Measurements from ENCODE around the gene CRTAC1.

CRTAC1 gene

GRCh38 chr10:97870990-97871389 lies 159.4 kb downstream of the CRTAC1 start:
- H3K14ac ChIP-seq (ENCODE audit: low read length): no peak overlapping the region
- DNase-seq: no peak
- H4K8ac ChIP-seq (ENCODE audit: low read depth, low read length): no peak overlapping the region
- H2BK5ac ChIP-seq (ENCODE audit: low read depth, low read length, poor library complexity): no peak overlapping the region
- H3K23ac ChIP-seq (ENCODE audit: low read length): no peak overlapping the region
- no peaks in the 10 kb centered on the region for H3K27me3 ChIP-seq (ENCODE audit: insufficient read depth, low read length)
- H3K4me1 ChIP-seq (ENCODE audit: control insufficient read depth in 1 of 2, insufficient read depth in 2 of 2, low read length in 2 of 2): peaks cover 4 to 5% of the 10 kb centered on the region in 2 experiments
- H2BK12ac ChIP-seq (ENCODE audit: low read length): no peak overlapping the region
- no peak overlapping the region for H2AFZ ChIP-seq (ENCODE audit: insufficient read depth, low read length, poor library complexity)
- no peaks in the 10 kb centered on the region for H3K79me2 ChIP-seq (ENCODE audit: control insufficient read depth, insufficient read depth, low read length, poor library complexity)
- no peaks in the 10 kb centered on the region for H3K36me3 ChIP-seq (ENCODE audit: control insufficient read depth in 1 of 2, insufficient read depth in 2 of 2, low read length in 2 of 2)
- H2BK120ac ChIP-seq (ENCODE audit: insufficient read depth, low read length, poor library complexity): no peak overlapping the region
- H4K91ac ChIP-seq (ENCODE audit: low read depth, low read length): no peak overlapping the region
- no peak overlapping the region for H4K12ac ChIP-seq (ENCODE audit: low read depth, low read length)
- H3K9ac ChIP-seq (ENCODE audit: low read length): no peak overlapping the region
- H3K9me3 ChIP-seq (ENCODE audit: insufficient read depth, low read depth, low read length): peaks cover 3% of the 10 kb centered on the region
- H2AK5ac ChIP-seq (ENCODE audit: low read length): no peak overlapping the region
- no peak overlapping the region for H3K18ac ChIP-seq (ENCODE audit: low read length)
- no CpG with 5 or more reads among the region's 8 CpGs for WGBS (ENCODE audit: extremely low coverage, insufficient coverage, insufficient read length)
- no peak overlapping the region for H3K4ac ChIP-seq (ENCODE audit: low read depth, low read length)
- no peak overlapping the region for H3K4me3 ChIP-seq (ENCODE audit: low read depth, low read length)
- H3K79me1 ChIP-seq (ENCODE audit: low read length): no peaks in the 10 kb centered on the region
- H3K4me2 ChIP-seq (ENCODE audit: low read length): no peak overlapping the region
- H3K27ac ChIP-seq (ENCODE audit: low read depth, low read length): no peak overlapping the region

- Histone ChIP-seq H3K4me1 (ENCODE audit: control insufficient read depth in 1 of 2, insufficient read depth in 2 of 2, low read length in 2 of 2) (peaks cover 4 to 5% of the 10 kb centered on the region in 2 experiments), H3K14ac (ENCODE audit: low read length) (no peak overlapping the region), H3K4me2 (ENCODE audit: low read length) (no peak overlapping the region), H2BK5ac (ENCODE audit: low read depth, low read length, poor library complexity) (no peak overlapping the region), H4K8ac (ENCODE audit: low read depth, low read length) (no peak overlapping the region), H3K27me3 (ENCODE audit: insufficient read depth, low read length) (no peaks in the 10 kb centered on the region), H2AK5ac (ENCODE audit: low read length) (no peak overlapping the region), H3K36me3 (ENCODE audit: control insufficient read depth in 1 of 2, insufficient read depth in 2 of 2, low read length in 2 of 2) (no peaks in the 10 kb centered on the region), H2BK12ac (ENCODE audit: low read length) (no peak overlapping the region), H3K9me3 (ENCODE audit: insufficient read depth, low read depth, low read length) (peaks cover 3% of the 10 kb centered on the region), H2AFZ (ENCODE audit: insufficient read depth, low read length, poor library complexity) (peak overlapping the region; percentile 32), H3K79me2 (ENCODE audit: control insufficient read depth, insufficient read depth, low read length, poor library complexity) (no peaks in the 10 kb centered on the region), H3K18ac (ENCODE audit: low read length) (no peak overlapping the region), H3K27ac (ENCODE audit: low read depth, low read length) (no peak overlapping the region), H2BK120ac (ENCODE audit: insufficient read depth, low read length, poor library complexity) (no peak overlapping the region), H3K79me1 (ENCODE audit: low read length) (no peaks in the 10 kb centered on the region), H4K12ac (ENCODE audit: low read depth, low read length) (no peak overlapping the region), H4K91ac (ENCODE audit: low read depth, low read length) (no peak overlapping the region), H3K4me3 (ENCODE audit: low read depth, low read length) (no peak overlapping the region), H3K4ac (ENCODE audit: low read depth, low read length) (no peak overlapping the region), H3K23ac (ENCODE audit: low read length) (no peak overlapping the region), H3K9ac (ENCODE audit: low read length) (no peak overlapping the region)
- DNase-seq: peak; percentile 55 to 61
- no CpG with 5 or more reads among the region's 19 CpGs for WGBS (ENCODE audit: extremely low coverage, insufficient coverage, insufficient read length)
Measured at GRCh38 chr10:97869091-97870042, 161.1 kb downstream of the CRTAC1 start.

GRCh38 chr10:97868134-97868685 lies 162.2 kb downstream of the CRTAC1 start:
- H3K4me3 ChIP-seq (ENCODE audit: low read depth, low read length): no peak overlapping the region
- no peaks in the 10 kb centered on the region for H3K79me1 ChIP-seq (ENCODE audit: low read length)
- no peak overlapping the region for H3K27ac ChIP-seq (ENCODE audit: low read depth, low read length)
- H3K23ac ChIP-seq (ENCODE audit: low read length): no peak overlapping the region
- no peak overlapping the region for H3K18ac ChIP-seq (ENCODE audit: low read length)
- H4K8ac ChIP-seq (ENCODE audit: low read depth, low read length): no peak overlapping the region
- no CpG with 5 or more reads among the region's 4 CpGs for WGBS (ENCODE audit: extremely low coverage, insufficient coverage, insufficient read length)
- no peak overlapping the region for H2BK5ac ChIP-seq (ENCODE audit: low read depth, low read length, poor library complexity)
- no peaks in the 10 kb centered on the region for H3K36me3 ChIP-seq (ENCODE audit: control insufficient read depth in 1 of 2, insufficient read depth in 2 of 2, low read length in 2 of 2)
- H2BK12ac ChIP-seq (ENCODE audit: low read length): no peak overlapping the region
- no peak for DNase-seq
- H3K79me2 ChIP-seq (ENCODE audit: control insufficient read depth, insufficient read depth, low read length, poor library complexity): no peaks in the 10 kb centered on the region
- no peak overlapping the region for H2BK120ac ChIP-seq (ENCODE audit: insufficient read depth, low read length, poor library complexity)
- H4K12ac ChIP-seq (ENCODE audit: low read depth, low read length): no peak overlapping the region
- H3K4me2 ChIP-seq (ENCODE audit: low read length): no peak overlapping the region
- H3K4ac ChIP-seq (ENCODE audit: low read depth, low read length): no peak overlapping the region
- H2AFZ ChIP-seq (ENCODE audit: insufficient read depth, low read length, poor library complexity): no peak overlapping the region
- peaks cover 4 to 5% of the 10 kb centered on the region in 2 experiments for H3K4me1 ChIP-seq (ENCODE audit: control insufficient read depth in 1 of 2, insufficient read depth in 2 of 2, low read length in 2 of 2)
- no peaks in the 10 kb centered on the region for H3K27me3 ChIP-seq (ENCODE audit: insufficient read depth, low read length)
- peaks cover 3% of the 10 kb centered on the region for H3K9me3 ChIP-seq (ENCODE audit: insufficient read depth, low read depth, low read length)
- H2AK5ac ChIP-seq (ENCODE audit: low read length): no peak overlapping the region
- H3K9ac ChIP-seq (ENCODE audit: low read length): no peak overlapping the region
- no peak overlapping the region for H3K14ac ChIP-seq (ENCODE audit: low read length)
- H4K91ac ChIP-seq (ENCODE audit: low read depth, low read length): no peak overlapping the region

GRCh38 chr10:97867220-97867800 lies 163.1 kb downstream of the CRTAC1 start:
- Histone ChIP-seq H3K4me2 (ENCODE audit: low read length) (no peak overlapping the region), H3K18ac (ENCODE audit: low read length) (no peak overlapping the region), H2BK120ac (ENCODE audit: insufficient read depth, low read length, poor library complexity) (no peak overlapping the region), H3K79me1 (ENCODE audit: low read length) (no peaks in the 10 kb centered on the region), H3K23ac (ENCODE audit: low read length) (no peak overlapping the region), H2AFZ (ENCODE audit: insufficient read depth, low read length, poor library complexity) (no peak overlapping the region), H3K9me3 (ENCODE audit: insufficient read depth, low read depth, low read length) (peaks cover 3% of the 10 kb centered on the region), H3K79me2 (ENCODE audit: control insufficient read depth, insufficient read depth, low read length, poor library complexity) (no peaks in the 10 kb centered on the region), H4K8ac (ENCODE audit: low read depth, low read length) (no peak overlapping the region), H4K91ac (ENCODE audit: low read depth, low read length) (no peak overlapping the region), H3K27ac (ENCODE audit: low read depth, low read length) (no peak overlapping the region), H2BK12ac (ENCODE audit: low read length) (no peak overlapping the region), H2AK5ac (ENCODE audit: low read length) (no peak overlapping the region), H3K4ac (ENCODE audit: low read depth, low read length) (no peak overlapping the region), H3K4me1 (ENCODE audit: control insufficient read depth in 1 of 2, insufficient read depth in 2 of 2, low read length in 2 of 2) (peaks cover 4 to 5% of the 10 kb centered on the region in 2 experiments), H3K14ac (ENCODE audit: low read length) (no peak overlapping the region), H4K12ac (ENCODE audit: low read depth, low read length) (no peak overlapping the region), H3K27me3 (ENCODE audit: insufficient read depth, low read length) (no peaks in the 10 kb centered on the region), H2BK5ac (ENCODE audit: low read depth, low read length, poor library complexity) (no peak overlapping the region), H3K9ac (ENCODE audit: low read length) (no peak overlapping the region), H3K36me3 (ENCODE audit: control insufficient read depth in 1 of 2, insufficient read depth in 2 of 2, low read length in 2 of 2) (no peaks in the 10 kb centered on the region), H3K4me3 (ENCODE audit: low read depth, low read length) (no peak overlapping the region)
- no CpG with 5 or more reads among the region's 10 CpGs for WGBS (ENCODE audit: extremely low coverage, insufficient coverage, insufficient read length)
- DNase-seq: no peak

Measured in trophoblast cell (in vitro differentiated cells and primary cell).